ENCODE results near the gene CCER1.

Gene CCER1

GRCh38 chr12:90937651-90938050 lies 17.3 kb downstream of the CCER1 start:
- TF ChIP-seq TAF1 (IDR thresholded peaks at IDR 0.05; ENCODE audit: low read depth, low read length) (no peak), PAX5 (IDR thresholded peaks at IDR 0.05; ENCODE audit: insufficient read depth, low read length, severe bottlenecking) (no peak), POLR2A (IDR thresholded peaks at IDR 0.05; ENCODE audit: low read depth, low read length) (no peak), POU2F2 (IDR thresholded peaks at IDR 0.05; ENCODE audit: low read depth, low read length) (no peak), POLR2AphosphoS5 (IDR thresholded peaks at IDR 0.05; ENCODE audit: low read depth, low read length) (no peak), SPI1 (IDR thresholded peaks at IDR 0.05; ENCODE audit: low read depth, low read length) (no peak)
- FAIRE-seq, result no peak
- DNase-seq (ENCODE audit: insufficient read length, low spot score), result no peak

GRCh38 chr12:90936230-90937005 lies 18.6 kb downstream of the CCER1 start:
- no peak for DNase-seq (ENCODE audit: insufficient read length, low spot score)
- TF ChIP-seq PAX5 (IDR thresholded peaks at IDR 0.05; ENCODE audit: insufficient read depth, low read length, severe bottlenecking), result no peak
- TF ChIP-seq POU2F2 (IDR thresholded peaks at IDR 0.05; ENCODE audit: low read depth, low read length), result no peak
- no peak for TF ChIP-seq POLR2AphosphoS5 (IDR thresholded peaks at IDR 0.05; ENCODE audit: low read depth, low read length)
- no peak for TF ChIP-seq TAF1 (IDR thresholded peaks at IDR 0.05; ENCODE audit: low read depth, low read length)
- no peak for FAIRE-seq

- no peak for TF ChIP-seq POLR2AphosphoS5 (IDR thresholded peaks at IDR 0.05; ENCODE audit: low read depth, low read length)
- TF ChIP-seq TAF1 (IDR thresholded peaks at IDR 0.05; ENCODE audit: low read depth, low read length), result no peak
- TF ChIP-seq POU2F2 (IDR thresholded peaks at IDR 0.05; ENCODE audit: low read depth, low read length), result no peak
- TF ChIP-seq SPI1 (IDR thresholded peaks at IDR 0.05; ENCODE audit: low read depth, low read length), result no peak
- no peak for TF ChIP-seq PAX5 (IDR thresholded peaks at IDR 0.05; ENCODE audit: insufficient read depth, low read length, severe bottlenecking)
- no peak for TF ChIP-seq POLR2A (IDR thresholded peaks at IDR 0.05; ENCODE audit: low read depth, low read length)
- DNase-seq (ENCODE audit: insufficient read length, low spot score) (no peak), FAIRE-seq (no peak)
Measured at GRCh38 chr12:90925562-90925961, 29.4 kb downstream of the CCER1 start.

GRCh38 chr12:90924406-90924805 lies 30.6 kb downstream of the CCER1 start:
- FAIRE-seq, result no peak

GRCh38 chr12:90922145-90922627 lies 32.8 kb downstream of the CCER1 start:
- TF ChIP-seq POLR2AphosphoS5 (IDR thresholded peaks at IDR 0.05; ENCODE audit: low read depth, low read length) (no peak), POU2F2 (IDR thresholded peaks at IDR 0.05; ENCODE audit: low read depth, low read length) (no peak), POLR2A (IDR thresholded peaks at IDR 0.05; ENCODE audit: low read depth, low read length) (no peak), TAF1 (IDR thresholded peaks at IDR 0.05; ENCODE audit: low read depth, low read length) (no peak), SPI1 (IDR thresholded peaks at IDR 0.05; ENCODE audit: low read depth, low read length) (no peak), PAX5 (IDR thresholded peaks at IDR 0.05; ENCODE audit: insufficient read depth, low read length, severe bottlenecking) (no peak)
- FAIRE-seq, result no peak

More at GRCh38 chr12:90924406-90924805, 30.6 kb downstream of the CCER1 start:
- DNase-seq (ENCODE audit: insufficient read length, low spot score), result no peak
- TF ChIP-seq POU2F2 (IDR thresholded peaks at IDR 0.05; ENCODE audit: low read depth, low read length) (no peak), SPI1 (IDR thresholded peaks at IDR 0.05; ENCODE audit: low read depth, low read length) (no peak), POLR2AphosphoS5 (IDR thresholded peaks at IDR 0.05; ENCODE audit: low read depth, low read length) (no peak), TAF1 (IDR thresholded peaks at IDR 0.05; ENCODE audit: low read depth, low read length) (no peak), PAX5 (IDR thresholded peaks at IDR 0.05; ENCODE audit: insufficient read depth, low read length, severe bottlenecking) (no peak), POLR2A (IDR thresholded peaks at IDR 0.05; ENCODE audit: low read depth, low read length) (no peak)

GRCh38 chr12:90921536-90921935 lies 33.4 kb downstream of the CCER1 start:
- DNase-seq (ENCODE audit: insufficient read length, low spot score), result no peak
- no peak for FAIRE-seq
- TF ChIP-seq POLR2AphosphoS5 (IDR thresholded peaks at IDR 0.05; ENCODE audit: low read depth, low read length) (no peak), PAX5 (IDR thresholded peaks at IDR 0.05; ENCODE audit: insufficient read depth, low read length, severe bottlenecking) (no peak), POU2F2 (IDR thresholded peaks at IDR 0.05; ENCODE audit: low read depth, low read length) (no peak), SPI1 (IDR thresholded peaks at IDR 0.05; ENCODE audit: low read depth, low read length) (no peak), POLR2A (IDR thresholded peaks at IDR 0.05; ENCODE audit: low read depth, low read length) (no peak), TAF1 (IDR thresholded peaks at IDR 0.05; ENCODE audit: low read depth, low read length) (no peak)

More at GRCh38 chr12:90922145-90922627, 32.8 kb downstream of the CCER1 start:
- DNase-seq (ENCODE audit: insufficient read length, low spot score), result no peak

GRCh38 chr12:90920222-90920621 lies 34.8 kb downstream of the CCER1 start:
- no peak for FAIRE-seq
- TF ChIP-seq POLR2A (IDR thresholded peaks at IDR 0.05; ENCODE audit: low read depth, low read length), result no peak
- TF ChIP-seq PAX5 (IDR thresholded peaks at IDR 0.05; ENCODE audit: insufficient read depth, low read length, severe bottlenecking), result no peak
- DNase-seq (ENCODE audit: insufficient read length, low spot score), result no peak

GRCh38 chr12:90917431-90917830 lies 37.5 kb downstream of the CCER1 start:
- TF ChIP-seq POLR2A (IDR thresholded peaks at IDR 0.05; ENCODE audit: low read depth, low read length) (no peak), TAF1 (IDR thresholded peaks at IDR 0.05; ENCODE audit: low read depth, low read length) (no peak), PAX5 (IDR thresholded peaks at IDR 0.05; ENCODE audit: insufficient read depth, low read length, severe bottlenecking) (no peak), POU2F2 (IDR thresholded peaks at IDR 0.05; ENCODE audit: low read depth, low read length) (no peak), SPI1 (IDR thresholded peaks at IDR 0.05; ENCODE audit: low read depth, low read length) (no peak), POLR2AphosphoS5 (IDR thresholded peaks at IDR 0.05; ENCODE audit: low read depth, low read length) (no peak)
- DNase-seq (ENCODE audit: insufficient read length, low spot score) (no peak), FAIRE-seq (no peak)

GRCh38 chr12:90916516-90916915 lies 38.5 kb downstream of the CCER1 start:
- no peak for TF ChIP-seq SPI1 (IDR thresholded peaks at IDR 0.05; ENCODE audit: low read depth, low read length)
- no peak for TF ChIP-seq POLR2A (IDR thresholded peaks at IDR 0.05; ENCODE audit: low read depth, low read length)
- TF ChIP-seq POLR2AphosphoS5 (IDR thresholded peaks at IDR 0.05; ENCODE audit: low read depth, low read length), result no peak
- TF ChIP-seq TAF1 (IDR thresholded peaks at IDR 0.05; ENCODE audit: low read depth, low read length), result no peak
- TF ChIP-seq PAX5 (IDR thresholded peaks at IDR 0.05; ENCODE audit: insufficient read depth, low read length, severe bottlenecking), result no peak
- TF ChIP-seq POU2F2 (IDR thresholded peaks at IDR 0.05; ENCODE audit: low read depth, low read length), result no peak
- FAIRE-seq (no peak), DNase-seq (ENCODE audit: insufficient read length, low spot score) (no peak)
